ENCODE results near the gene MEIS3. TPM values are rescaled to one million over a fixed set of nuclear protein-coding genes. Genes with fewer than 3 reads are reported as not detected.

Gene MEIS3
- total RNA-seq, 1 experiment from 2014 or later, result 35.8 TPM

DNA sequence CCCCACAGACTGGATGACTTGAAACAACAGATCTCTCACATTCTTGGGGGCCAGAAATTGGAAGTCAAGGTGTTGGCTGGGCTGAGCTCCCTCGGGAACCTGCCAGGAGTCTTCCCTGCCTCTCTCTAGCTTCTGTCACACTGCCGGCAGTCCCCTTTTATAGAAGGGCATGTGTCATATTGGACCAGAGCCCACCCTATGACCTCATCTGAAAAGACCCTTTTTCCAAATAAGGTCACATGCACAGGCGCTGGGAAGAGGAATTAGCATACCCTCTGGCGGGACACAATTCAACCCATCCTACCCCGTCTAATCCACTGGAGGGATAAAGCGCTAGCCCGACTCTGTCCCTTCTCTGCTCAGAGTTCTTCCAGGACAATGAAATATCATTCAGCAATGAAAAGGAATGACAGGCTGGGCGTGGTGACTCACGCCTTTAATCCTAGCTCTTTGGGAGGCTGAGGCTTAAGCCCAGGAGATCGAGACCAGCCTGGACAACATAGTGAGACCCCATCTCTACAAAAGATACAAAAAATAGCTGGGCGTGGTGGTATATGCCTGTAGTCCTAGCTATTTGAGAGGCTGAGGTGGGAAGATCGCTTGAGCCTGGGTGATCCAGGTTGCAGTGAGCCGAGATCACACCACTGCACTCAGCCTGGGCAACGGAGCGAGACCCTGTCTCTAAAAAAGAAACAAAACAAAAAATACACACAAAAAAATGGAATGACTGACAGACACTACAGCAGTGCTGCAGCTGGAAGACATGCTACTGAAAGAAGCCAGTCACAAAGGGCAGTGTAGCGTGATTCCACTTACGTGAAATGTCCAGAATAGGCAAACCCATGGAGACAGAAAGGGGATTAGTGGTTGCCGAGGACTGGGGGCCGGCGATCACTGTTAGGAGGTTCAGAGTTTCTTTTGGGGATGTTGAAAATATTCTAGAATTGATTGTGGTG is 28.5 kb downstream of the MEIS3 start:
- CTCF ChIA-PET, result interaction anchor here (0.6 to 2.5 kb wide), 15 partner anchors 9 to 180 kb away, joined by 3 to 9 read pairs (median 4); partner anchors contain the start of genes DHX34 and NAPA
- intact Hi-C loops (cut with micrococcal nuclease), result loop anchor here (1.0 to 2.0 kb wide), 2 partner anchors 95 to 106 kb away; no protein-coding TSS in a partner anchor
- Histone ChIP-seq H3K9ac (ENCODE audit: low read length) (no peak overlapping the region), H4K20me1 (ENCODE audit: insufficient read depth) (no peaks in the 10 kb centered on the region), H3K27ac (ENCODE audit: low read depth, low read length) (no peak overlapping the region), H2AFZ (ENCODE audit: low read depth, low read length, poor library complexity, severe bottlenecking) (no peak overlapping the region), H3K4me2 (ENCODE audit: low read length) (0 out of 2 replicates have a peak overlapping the region, but pooled peaks have one; percentile 47), H3K9me2 (ENCODE audit: insufficient read depth) (no peaks in the 10 kb centered on the region), H3K9me3 (ENCODE audit: control insufficient read depth in 1 of 2, insufficient read depth in 1 of 2, low read depth in 1 of 2, low read length in 2 of 2) (no peaks in the 10 kb centered on the region), H3K79me2 (ENCODE audit: insufficient read depth, low read length) (no peaks in the 10 kb centered on the region), H3K4me3 (replicated peaks in 1 of 2; ENCODE audit: low read depth in 1 of 2, low read length in 2 of 2) (no peak overlapping the region), H3K27me3 (ENCODE audit: insufficient read depth, low read length) (no peaks in the 10 kb centered on the region), H3K4me1 (ENCODE audit: control insufficient read depth in 1 of 2, insufficient read depth in 2 of 2, low read length in 2 of 2) (peaks cover 0 to 2% of the 10 kb centered on the region in 2 experiments; a peak in 1 of 4 replicates), H3K36me3 (ENCODE audit: control insufficient read depth in 1 of 2, insufficient read depth in 2 of 2, low read length in 2 of 2) (no peaks in the 10 kb centered on the region)
- BruUV-seq (replicated peaks), result no TSS peak
- DNase-seq (ENCODE audit: low read depth, low spot score) (no peak), ATAC-seq (peak; percentile 33; the same call in 1 of the 2 replicates)
- POLR2A ChIA-PET, result interaction anchor here (1.0 kb wide), 1 partner anchor 10 kb away, joined by 3 read pairs; no protein-coding TSS in a partner anchor
- no peak for TF ChIP-seq CEBPB (IDR thresholded peaks at IDR 0.05; ENCODE audit: low read depth)
- no peak for TF ChIP-seq ELF1 (IDR thresholded peaks at IDR 0.05; ENCODE audit: borderline replicate concordance, low read depth)
- TF ChIP-seq, protein P1, sequence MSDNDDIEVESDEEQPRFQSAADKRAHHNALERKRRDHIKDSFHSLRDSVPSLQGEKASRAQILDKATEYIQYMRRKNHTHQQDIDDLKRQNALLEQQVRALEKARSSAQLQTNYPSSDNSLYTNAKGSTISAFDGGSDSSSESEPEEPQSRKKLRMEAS (IDR thresholded peaks at IDR 0.05), result no peak
- no peak for TF ChIP-seq EZH2 (IDR thresholded peaks at IDR 0.05)
- no peak for TF ChIP-seq REST (IDR thresholded peaks at IDR 0.05; ENCODE audit: low read depth)
- TF ChIP-seq EZH2phosphoT487 (IDR thresholded peaks at IDR 0.05; ENCODE audit: borderline replicate concordance), result no peak
- TF ChIP-seq EGR1 (IDR thresholded peaks at IDR 0.05; ENCODE audit: low read depth), result no peak
- no peak for TF ChIP-seq JUND (IDR thresholded peaks at IDR 0.05)
- RAD21 ChIA-PET (ENCODE audit: low non-redundant PET in 1 of 2, low total read pairs in 2 of 2, uncharacterized antibody in 2 of 2, unreplicated experiment in 2 of 2), result interaction anchor here (0.5 to 1.0 kb wide), 2 partner anchors 37 to 74 kb away, joined by 3 to 4 read pairs; no protein-coding TSS in a partner anchor
